Esophagus (tissue), 2 donors: Measurements from ENCODE around the gene CSH2. TPM values are rescaled to one million over a fixed set of nuclear protein-coding genes. Genes with fewer than 3 reads are reported as not detected.

Source experiments
- H3K27ac ChIP-seq, 2 donors: one replicate each; pipeline ENCODE4 v1.5.1; 2013; ENCODE audit warnings: low read depth in 2 of 2, mild to moderate bottlenecking in 2 of 2, inconsistent platforms in 1 of 2, low read length in 1 of 2, moderate library complexity in 1 of 2
- H3K27me3 ChIP-seq, 2 donors: one replicate each; pipeline ENCODE4 v1.6.1; 2013; ENCODE audit warnings: low read length in 2 of 2, control low read depth in 1 of 2, mild to moderate bottlenecking in 1 of 2; ENCODE audit not compliant: insufficient read depth in 2 of 2, control insufficient read depth in 1 of 2
- H3K36me3 ChIP-seq, 2 donors: one replicate each; pipeline ENCODE4 v1.6.1; 2013; ENCODE audit warnings: low read length in 1 of 2; ENCODE audit not compliant: control insufficient read depth in 2 of 2, insufficient read depth in 2 of 2
- H3K4me1 ChIP-seq, 2 donors: one replicate each; pipeline ENCODE4 v1.6.1; 2013; ENCODE audit warnings: low read length in 1 of 2; ENCODE audit not compliant: control insufficient read depth in 2 of 2, insufficient read depth in 2 of 2
- H3K4me3 ChIP-seq, 2 donors: one replicate each; pipeline ENCODE4 v1.5.1; 2013; ENCODE audit warnings: low read length in 2 of 2, mild to moderate bottlenecking in 2 of 2, low read depth in 1 of 2, moderate library complexity in 1 of 2
- H3K9me3 ChIP-seq, 2 donors: one replicate each; pipeline ENCODE4 v1.6.1; 2013; ENCODE audit warnings: mild to moderate bottlenecking in 2 of 2, low read depth in 1 of 2, low read length in 1 of 2, moderate library complexity in 1 of 2; ENCODE audit not compliant: control insufficient read depth in 2 of 2, insufficient read depth in 1 of 2
- WGBS, 2 donors: extraction: QIAGEN DNeasy Blood & Tissue Kit; methylation state at CpG; one replicate each; pipeline ENCODE4 v1.1.7; 2013; 5-methylcytosine and 5-hydroxymethylcytosine counted together
- polyA plus RNA-seq, 2 donors: library from polyadenylated mRNA; stranded (reverse); fragments of 200-250 nt; gene quantifications; one replicate each; pipeline ENCODE4 v1.2.3, GENCODE V29; 2013
- donor health status: healthy with polysubstance abuse.
- donor health status: Bipolar disorder and iron deficiency.

The CSH2 gene
- polyA plus RNA-seq, 2 donors = not detected

GRCh38 chr17:63837962-63838600 is 35.4 kb downstream of the CSH2 start:
- Histone ChIP-seq H3K4me3 (no peak overlapping the region), H3K27ac (peak overlapping the region; percentile 89 to 93), H3K27me3 (no peaks in the 10 kb centered on the region)

GRCh38 chr17:63837480-63837879 is 36.0 kb downstream of the CSH2 start:
- peak overlapping the region; percentile 89 to 93 for H3K27ac ChIP-seq
- no peaks in the 10 kb centered on the region for H3K9me3 ChIP-seq
- H3K4me3 ChIP-seq = no peak overlapping the region
- peaks cover 17 to 35% of the 10 kb centered on the region in 2 donors for H3K36me3 ChIP-seq
- WGBS, 2 donors = 77 to 83% methylated on average over 12 of the region's 12 CpGs
- H3K27me3 ChIP-seq = no peaks in the 10 kb centered on the region
- H3K4me1 ChIP-seq = peaks cover 22 to 23% of the 10 kb centered on the region in 2 donors

More at GRCh38 chr17:63837962-63838600, 35.4 kb downstream of the CSH2 start:
- H3K36me3 ChIP-seq = peaks cover 11 to 29% of the 10 kb centered on the region in 2 donors
- no peaks in the 10 kb centered on the region for H3K9me3 ChIP-seq
- H3K4me1 ChIP-seq = peaks cover 22 to 23% of the 10 kb centered on the region in 2 donors
- 54 to 76% methylated on average over 5 of the region's 5 CpGs for WGBS, 2 donors

- Histone ChIP-seq H3K27me3 (no peaks in the 10 kb centered on the region), H3K9me3 (no peaks in the 10 kb centered on the region), H3K4me3 (no peak overlapping the region), H3K27ac (peak overlapping the region in 1 of 2 donors; percentile 0), H3K4me1 (peaks cover 22 to 23% of the 10 kb centered on the region in 2 donors), H3K36me3 (peaks cover 22 to 41% of the 10 kb centered on the region in 2 donors)
- 96 to 97% methylated on average over 7 of the region's 7 CpGs for WGBS, 2 donors
Measured at GRCh38 chr17:63836811-63837210, 36.7 kb downstream of the CSH2 start.

- no peaks in the 10 kb centered on the region for H3K27me3 ChIP-seq
- no peaks in the 10 kb centered on the region for H3K9me3 ChIP-seq
- WGBS, 2 donors = 85 to 87% methylated on average over 9 of the region's 9 CpGs
- H3K36me3 ChIP-seq = peaks cover 34 to 56% of the 10 kb centered on the region in 2 donors
- H3K4me3 ChIP-seq = no peak overlapping the region
- H3K27ac ChIP-seq = peak overlapping the region in 1 of 2 donors; percentile 24
- H3K4me1 ChIP-seq = peaks cover 17 to 20% of the 10 kb centered on the region in 2 donors
Measured at GRCh38 chr17:63835167-63835720, 38.2 kb downstream of the CSH2 start.

GRCh38 chr17:63834431-63835166 is 38.9 kb downstream of the CSH2 start:
- WGBS, 2 donors = 33 to 39% methylated on average over 13 of the region's 13 CpGs
- H3K4me1 ChIP-seq = peaks cover 17 to 20% of the 10 kb centered on the region in 2 donors
- peak overlapping the region; percentile 22 to 36 for H3K27ac ChIP-seq

GRCh38 chr17:63833741-63834373 is 39.6 kb downstream of the CSH2 start:
- no peaks in the 10 kb centered on the region for H3K27me3 ChIP-seq
- 88 to 90% methylated on average over 15 of the region's 15 CpGs for WGBS, 2 donors
- peaks cover 40 to 68% of the 10 kb centered on the region in 2 donors for H3K36me3 ChIP-seq
- H3K27ac ChIP-seq = peak overlapping the region in 1 of 2 donors; percentile 6
- H3K4me3 ChIP-seq = no peak overlapping the region
- peaks cover 16 to 17% of the 10 kb centered on the region in 2 donors for H3K4me1 ChIP-seq
- H3K9me3 ChIP-seq = no peaks in the 10 kb centered on the region

More at GRCh38 chr17:63834431-63835166, 38.9 kb downstream of the CSH2 start:
- no peaks in the 10 kb centered on the region for H3K27me3 ChIP-seq
- peaks cover 38 to 63% of the 10 kb centered on the region in 2 donors for H3K36me3 ChIP-seq
- H3K9me3 ChIP-seq = no peaks in the 10 kb centered on the region
- no peak overlapping the region for H3K4me3 ChIP-seq

- Histone ChIP-seq H3K27me3 (no peaks in the 10 kb centered on the region), H3K4me1 (peaks cover 10 to 11% of the 10 kb centered on the region in 2 donors), H3K4me3 (no peak overlapping the region), H3K36me3 (peaks cover 40 to 68% of the 10 kb centered on the region in 2 donors), H3K9me3 (no peaks in the 10 kb centered on the region), H3K27ac (no peak overlapping the region)
- WGBS, 2 donors = 78 to 85% methylated on average over 14 of the region's 14 CpGs
Measured at GRCh38 chr17:63833026-63833740, 40.3 kb downstream of the CSH2 start.

GRCh38 chr17:63832455-63832854 is 41.0 kb downstream of the CSH2 start:
- H3K9me3 ChIP-seq = no peaks in the 10 kb centered on the region
- no peak overlapping the region for H3K27ac ChIP-seq
- peaks cover 3 to 4% of the 10 kb centered on the region in 2 donors for H3K4me1 ChIP-seq
- no peaks in the 10 kb centered on the region for H3K27me3 ChIP-seq
- 63 to 70% methylated on average over 2 of the region's 2 CpGs for WGBS, 2 donors
- peaks cover 40 to 67% of the 10 kb centered on the region in 2 donors for H3K36me3 ChIP-seq
- H3K4me3 ChIP-seq = no peak overlapping the region

- Histone ChIP-seq H3K4me1 (no peaks in the 10 kb centered on the region), H3K27me3 (no peaks in the 10 kb centered on the region), H3K9me3 (no peaks in the 10 kb centered on the region), H3K27ac (no peak overlapping the region), H3K4me3 (no peak overlapping the region), H3K36me3 (peaks cover 40 to 63% of the 10 kb centered on the region in 2 donors)
- 78 to 81% methylated on average over 5 of the region's 5 CpGs for WGBS, 2 donors
Measured at GRCh38 chr17:63832014-63832413, 41.5 kb downstream of the CSH2 start.
